HG03280 (cell line): ENCODE measurements around the gene ALS2.
"Not testable (repeated sequence)": the region's sequence is repeated elsewhere in the genome, so short reads cannot be mapped to it uniquely, and the experiment has no call there.

Experiments used
- ATAC-seq: cut with Tn5 transposase; IDR thresholded peaks from one replicate; pipeline ENCODE4 v1.9.1; 2021; ENCODE audit warnings: mild to moderate bottlenecking, moderate library complexity; ENCODE audit not compliant: unreplicated experiment

The ALS2 gene

DNA sequence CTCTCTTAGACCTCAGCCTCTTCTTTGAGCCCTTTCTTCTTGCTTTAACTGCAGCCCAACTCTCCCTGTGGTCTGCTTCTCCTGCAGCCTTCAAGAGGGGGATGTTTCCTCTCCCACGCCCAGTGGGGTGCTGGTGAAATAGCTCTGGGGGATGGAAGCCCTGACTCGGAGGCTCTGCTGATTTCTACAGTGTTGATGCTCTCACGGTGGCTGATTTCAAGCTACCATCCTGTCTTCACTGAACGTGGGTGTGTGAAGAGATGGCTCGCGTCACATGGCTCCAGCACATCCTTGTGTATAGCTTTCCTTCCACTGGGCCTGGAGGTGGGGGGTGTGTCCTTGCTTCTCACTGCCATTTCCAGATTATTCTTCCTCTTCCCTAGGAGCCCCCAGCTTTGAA, 102.3 kb downstream of the ALS2 start:
- ATAC-seq: no peak

DNA sequence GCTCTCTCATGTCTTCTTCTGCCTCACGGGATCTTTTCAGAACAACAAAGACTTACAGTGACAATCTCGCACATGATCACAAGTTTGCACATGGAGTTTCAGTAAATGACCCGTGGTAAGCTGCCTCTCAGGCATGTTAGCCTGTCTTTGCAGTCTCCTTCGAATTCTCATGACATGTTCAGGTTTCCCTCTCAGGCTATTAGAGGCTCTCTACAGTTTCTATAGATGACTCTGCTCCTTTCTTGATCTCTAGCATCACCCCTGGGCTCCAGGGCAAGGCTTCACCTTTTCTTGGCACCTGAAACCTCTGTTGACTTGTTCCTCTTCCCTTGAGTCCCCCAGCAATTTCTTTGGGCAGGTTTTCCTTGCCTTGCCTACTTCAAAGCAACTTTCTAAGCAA, 105.3 kb downstream of the ALS2 start:
- ATAC-seq: no peak

DNA sequence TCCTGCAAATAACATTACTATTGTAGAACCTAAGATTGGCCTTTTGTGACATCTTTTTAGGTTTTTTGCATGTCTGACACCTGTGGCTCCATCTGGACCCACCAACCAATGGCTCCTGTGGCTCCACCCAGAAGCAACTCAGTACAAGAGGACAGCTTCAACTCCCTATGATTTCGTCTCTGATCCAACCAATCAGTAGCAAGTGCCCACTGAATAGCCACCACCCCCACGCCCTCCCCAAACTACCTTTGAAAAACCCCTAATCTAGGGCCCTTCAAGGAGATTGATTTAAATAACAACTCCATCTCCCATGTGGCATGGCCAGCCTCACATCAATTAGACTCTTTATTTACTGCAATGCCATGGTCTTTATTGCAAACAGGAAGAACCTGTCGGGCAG, 105.9 kb downstream of the ALS2 start:
- no peak for ATAC-seq

DNA sequence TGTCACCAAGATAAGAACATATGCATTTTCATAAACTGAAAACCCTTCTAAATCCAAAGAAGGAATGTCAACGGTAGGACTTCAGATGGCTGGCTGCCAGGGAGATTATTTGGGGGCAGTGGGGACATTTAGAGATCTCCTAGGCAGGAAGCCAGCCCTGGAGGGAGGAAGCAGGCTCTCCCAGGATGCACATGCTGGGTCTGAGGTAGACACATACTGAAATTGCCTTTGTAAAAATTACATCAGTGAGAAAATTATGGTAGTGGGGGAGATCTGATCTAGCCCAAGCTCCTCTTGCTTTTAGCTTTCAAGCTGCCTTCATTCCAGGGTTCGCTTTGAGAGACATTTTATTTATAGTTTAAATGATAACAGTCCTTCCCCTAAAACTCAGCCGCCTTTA, 106.4 kb downstream of the ALS2 start:
- no peak for ATAC-seq

DNA sequence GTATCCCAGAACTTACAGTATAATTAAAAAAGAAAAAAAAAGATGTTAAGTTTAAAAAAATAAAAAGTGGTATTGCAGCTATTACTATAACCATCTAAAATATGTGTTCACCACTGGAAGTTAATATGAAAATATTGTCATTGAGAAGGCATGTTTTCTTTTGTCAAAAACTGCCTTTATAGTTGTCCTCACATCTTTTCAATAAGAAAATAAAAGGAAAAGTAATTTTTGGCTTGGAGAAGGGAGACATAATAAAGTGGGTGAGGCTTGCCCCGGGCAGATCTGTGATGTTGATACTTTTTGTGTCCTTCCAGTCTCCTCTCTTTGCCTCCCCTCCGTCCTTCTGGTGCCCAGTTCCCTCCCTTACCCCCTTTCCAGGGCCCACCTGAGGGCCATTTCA, 107.2 kb downstream of the ALS2 start:
- ATAC-seq: no peak

DNA sequence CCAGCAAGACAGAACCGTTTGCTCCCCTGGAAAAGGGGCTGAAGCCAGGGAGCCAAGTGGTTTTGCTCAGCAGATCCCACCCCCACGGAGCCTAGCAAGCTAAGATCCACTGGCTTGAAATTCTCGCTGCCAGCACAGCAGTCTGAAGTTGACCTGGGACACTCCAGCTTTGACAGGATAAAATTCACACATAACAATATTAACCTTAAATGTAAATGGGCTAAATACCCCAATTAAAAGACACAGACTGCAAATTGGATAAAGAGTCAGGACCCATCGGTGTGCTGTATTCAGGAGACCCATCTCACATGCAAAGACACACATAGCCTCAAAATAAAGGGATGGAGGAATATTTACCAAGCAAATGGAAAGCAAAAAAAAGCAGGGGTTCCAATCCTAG, 109.5 kb downstream of the ALS2 start:
- not testable (repeated sequence) for ATAC-seq

DNA sequence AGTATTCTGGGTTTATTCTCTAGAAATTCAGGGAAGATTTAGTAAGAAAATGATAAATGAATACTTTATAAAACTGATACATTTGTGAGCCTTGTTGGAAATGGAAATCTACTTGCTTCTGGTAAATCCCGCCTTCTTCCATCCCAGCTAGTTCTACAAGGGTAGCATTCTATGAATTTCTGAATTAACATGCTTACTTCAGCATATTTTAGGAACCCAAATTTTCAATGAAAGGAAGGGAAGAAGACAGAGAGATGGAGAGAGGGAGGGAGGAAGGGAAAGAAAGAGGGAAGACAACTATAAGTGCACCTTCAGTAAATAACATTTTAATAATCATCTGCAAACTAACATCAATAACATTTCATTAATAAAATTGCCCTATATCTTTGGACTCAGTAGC, 110.9 kb downstream of the ALS2 start:
- ATAC-seq: no peak

DNA sequence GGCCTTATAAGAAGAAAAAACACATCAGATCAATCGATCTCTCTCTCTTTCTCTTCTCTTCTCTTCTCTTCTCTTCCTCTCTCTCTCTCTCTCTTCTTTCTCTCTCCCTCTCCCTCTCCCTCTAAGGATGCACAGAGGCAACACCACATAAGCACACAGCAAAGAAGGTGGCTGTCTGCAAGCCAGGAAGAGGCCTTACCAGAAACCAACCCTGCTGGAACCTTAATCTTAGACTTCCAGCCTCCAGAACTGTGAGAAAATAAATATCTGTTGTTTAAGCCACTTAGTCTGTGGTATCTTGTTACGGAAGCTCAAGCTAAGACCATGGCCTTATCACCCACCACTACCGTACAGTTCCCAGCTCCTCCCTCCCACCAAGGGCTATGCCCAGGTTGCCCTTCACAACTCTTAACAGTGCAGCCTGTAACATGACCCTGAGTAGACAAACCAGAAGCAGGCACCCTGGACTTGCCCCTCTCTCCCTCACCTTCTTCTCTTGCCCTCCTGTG, 112.3 kb downstream of the ALS2 start:
- ATAC-seq: no peak

DNA sequence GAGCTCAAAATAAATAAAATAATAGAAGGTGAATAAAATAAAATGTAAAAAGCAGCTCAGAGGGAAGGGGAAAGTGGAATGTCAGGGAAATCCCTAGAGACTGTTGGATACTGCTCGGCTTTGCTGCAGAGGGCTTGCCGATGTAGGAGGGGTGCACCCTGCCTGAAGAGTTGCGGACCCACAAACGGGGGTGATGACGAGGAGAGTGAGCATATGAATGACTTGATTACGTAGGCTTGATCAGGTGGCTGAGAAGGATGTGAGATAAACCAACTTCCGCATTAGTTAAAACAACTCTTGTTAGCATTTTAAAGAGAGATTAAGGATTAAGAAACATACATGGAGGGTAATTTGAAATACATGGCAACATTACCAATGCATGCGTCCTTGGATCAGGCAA, 116.4 kb downstream of the ALS2 start:
- ATAC-seq: no peak

DNA sequence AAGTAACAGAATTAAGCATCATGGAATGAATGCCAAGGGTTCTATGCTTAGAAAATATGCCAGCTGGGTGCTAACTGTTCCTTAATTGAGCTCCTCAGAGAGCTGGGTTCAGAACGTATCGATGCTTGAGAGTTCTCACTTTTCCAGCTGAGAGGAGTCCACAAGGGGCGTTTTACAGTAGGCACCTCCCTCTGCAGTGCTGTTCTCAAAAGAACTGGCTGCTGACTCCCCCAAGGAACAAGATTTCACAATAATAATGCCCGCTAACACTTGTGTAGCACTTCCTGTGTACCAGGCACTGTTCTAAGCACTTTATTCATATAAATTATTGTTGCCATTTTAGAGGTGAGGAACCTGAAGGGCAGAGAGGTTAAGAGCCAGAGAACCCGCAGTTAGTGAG, 119.4 kb downstream of the ALS2 start:
- no peak for ATAC-seq

DNA sequence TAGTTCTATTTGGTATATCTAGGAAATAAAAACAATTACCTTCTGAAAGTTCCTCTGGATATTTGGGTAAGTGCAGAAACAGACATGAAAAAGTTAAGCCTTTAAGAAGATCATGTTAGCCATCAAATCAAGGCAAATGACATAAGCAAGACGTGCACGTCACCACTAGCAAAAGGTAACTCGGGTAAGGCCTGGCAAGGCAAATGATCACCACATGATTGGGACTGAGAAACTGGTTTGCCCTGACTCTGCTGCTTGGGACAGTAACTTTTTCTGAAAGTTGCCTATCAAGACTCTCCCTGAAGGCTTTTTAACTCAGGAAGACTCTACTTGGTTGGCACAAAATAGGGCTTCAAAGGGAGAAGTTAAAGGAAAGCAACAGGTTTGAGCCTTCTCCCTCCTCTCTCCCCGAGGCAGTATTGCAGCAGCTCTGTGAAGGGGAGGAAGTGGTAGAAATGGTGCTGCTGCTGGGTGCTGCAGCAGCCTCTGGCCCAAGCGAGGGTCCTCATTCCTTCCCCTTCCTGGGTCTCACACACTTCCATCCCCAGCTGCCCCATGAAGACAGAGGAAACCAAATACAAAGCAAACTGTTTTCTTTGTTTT, 120.3 kb downstream of the ALS2 start:
- ATAC-seq: no peak

DNA sequence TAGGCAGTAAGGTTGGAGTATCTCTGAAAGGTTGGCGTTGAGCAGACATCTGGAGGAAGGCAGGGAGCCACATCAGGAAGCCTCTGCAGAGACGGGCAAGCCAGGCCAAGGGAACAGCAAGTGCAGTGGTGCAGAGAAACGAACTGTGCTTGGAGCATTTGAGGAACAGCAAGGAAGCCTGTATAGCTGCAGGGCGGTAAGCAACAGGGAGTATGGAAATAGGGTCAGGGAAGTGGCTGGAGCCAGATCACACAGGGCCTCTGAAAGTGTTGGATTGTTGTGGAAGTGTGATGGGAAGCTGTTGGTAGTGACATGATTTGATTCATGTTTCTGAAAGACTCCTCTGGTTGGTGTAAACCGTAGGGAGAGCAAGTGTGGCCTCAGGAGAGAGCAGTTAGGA, 124.0 kb downstream of the ALS2 start:
- no peak for ATAC-seq

DNA sequence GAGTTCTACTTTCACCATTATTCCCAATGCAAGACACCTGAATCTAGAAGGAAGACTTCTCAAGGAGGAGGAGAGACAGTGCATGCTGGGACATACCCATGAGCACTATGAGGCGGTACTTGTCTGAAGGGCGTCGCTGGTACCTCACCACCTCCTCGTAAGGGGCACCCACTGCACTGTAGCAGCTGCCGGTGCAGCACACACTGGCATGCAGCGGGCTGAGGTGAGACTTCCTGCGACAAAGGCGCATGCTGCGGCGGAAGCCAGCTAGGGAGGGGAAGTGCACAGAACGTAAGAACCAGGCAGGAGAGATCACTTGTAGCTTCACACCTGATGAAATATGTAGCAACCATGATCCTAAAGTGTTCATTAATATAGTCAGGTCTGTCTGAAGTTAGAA, 124.6 kb downstream of the ALS2 start:
- no peak for ATAC-seq

DNA sequence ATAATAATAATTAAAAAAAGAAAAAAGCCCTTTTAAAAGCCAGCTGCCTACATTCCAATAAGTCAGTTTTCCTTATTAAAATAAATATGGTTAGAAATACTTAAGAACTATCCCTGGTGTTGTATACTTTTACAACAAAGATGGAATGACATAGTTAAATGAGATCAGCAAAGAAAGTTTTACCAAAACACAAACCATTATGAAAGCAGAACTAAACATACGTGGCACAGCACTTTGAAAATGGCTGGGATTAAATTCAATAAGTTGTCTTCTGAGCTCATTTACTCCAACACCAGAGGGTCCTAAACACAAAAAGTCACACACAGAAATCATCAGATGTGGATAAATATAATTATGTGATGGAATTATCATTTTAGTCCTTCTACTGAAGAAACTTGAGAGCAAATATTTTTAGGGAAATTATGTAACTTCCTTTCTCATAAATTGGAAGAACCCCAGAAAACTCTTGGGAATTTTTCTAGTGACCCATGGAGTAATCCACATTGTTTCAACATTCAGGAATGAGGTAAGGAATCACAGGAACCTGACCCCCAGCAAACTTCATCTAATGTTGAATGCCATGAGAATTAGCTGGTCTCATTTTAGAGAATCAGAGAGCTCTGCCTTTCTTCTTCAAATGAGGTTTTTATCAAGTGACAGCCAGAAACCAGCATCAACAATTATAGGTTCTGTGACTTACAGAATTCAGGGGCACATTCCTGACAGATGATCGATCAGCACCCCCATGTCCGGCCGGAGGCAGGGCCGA, 125.9 kb downstream of the ALS2 start:
- no peak for ATAC-seq

DNA sequence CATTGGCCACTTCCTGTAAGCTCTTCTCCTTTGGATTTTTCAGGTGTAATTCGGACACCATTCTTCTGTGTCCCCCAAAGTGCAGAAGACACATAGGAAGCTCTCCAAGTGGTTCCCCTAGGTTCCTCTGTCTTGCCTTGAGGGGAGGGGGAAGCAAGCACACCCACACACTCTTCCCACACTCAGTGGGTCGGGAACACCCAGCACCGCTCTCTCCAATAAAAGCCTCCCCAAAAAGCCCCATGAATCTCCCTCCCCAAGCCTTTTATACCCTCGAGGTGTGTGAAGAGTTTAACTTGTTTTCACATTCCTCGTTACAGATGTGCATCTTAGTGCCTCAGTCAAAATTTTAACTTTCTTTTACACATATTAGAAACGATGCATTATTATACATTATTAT, 127.5 kb downstream of the ALS2 start:
- ATAC-seq: no peak
